HepG2 (cell line): ENCODE results near the gene CTRL. TPM values are rescaled to one million over a fixed set of nuclear protein-coding genes. Genes with fewer than 3 reads are reported as not detected.

Experiments used
- BHLHE40 ChIP-seq: IDR thresholded peaks from 2 replicates; pipeline ENCODE4 v1.6.1; 2011; ENCODE audit warnings: low read length, improper control_type of control experiment
- FOXO1 ChIP-seq: sonication (generic); formaldehyde crosslinking; IDR thresholded peaks from 2 replicates; pipeline ENCODE4 v1.4.0; 2020; ENCODE audit warnings: missing genetic modification reagents
- HNF4G ChIP-seq, 2 experiments: sonication (generic) in 1 of 2; formaldehyde crosslinking in 1 of 2; IDR thresholded peaks; 2 replicates each; pipeline versions ENCODE4 v1.4.0 to v1.6.1; 2011 to 2020; ENCODE audit warnings: borderline replicate concordance in 2 of 2, low read depth in 2 of 2, mild to moderate bottlenecking in 2 of 2, low read length in 1 of 2, missing genetic modification reagents in 1 of 2, moderate library complexity in 1 of 2
- HOXA5 ChIP-seq: sonication (generic); formaldehyde crosslinking; IDR thresholded peaks from 2 replicates; pipeline ENCODE4 v1.4.0; 2020; ENCODE audit warnings: missing genetic modification reagents
- KDM3A ChIP-seq: IDR thresholded peaks from 2 replicates; pipeline ENCODE4 v1.6.1; 2018; ENCODE audit warnings: low read depth, missing compliant biosample characterization
- NBN ChIP-seq: fragments of 450-650 bp; conservative IDR thresholded peaks from 2 replicates; pipeline ENCODE4 v1.6.1; 2017
- NONO ChIP-seq, 2 experiments: fragments of 450-650 bp in 1 of 2; sonication (generic) in 1 of 2; formaldehyde crosslinking in 1 of 2; IDR thresholded peaks in 1 of 2; conservative IDR thresholded peaks in 1 of 2; 2 replicates each; pipeline versions ENCODE4 v1.6.1 to v1.8.0; 2017 to 2022; ENCODE audit warnings: mild to moderate bottlenecking in 1 of 2, missing genetic modification reagents in 1 of 2, moderate library complexity in 1 of 2
- SMAD9 ChIP-seq: sonication (generic); formaldehyde crosslinking; IDR thresholded peaks from 2 replicates; pipeline ENCODE4 v1.5.1; 2020; ENCODE audit warnings: mild to moderate bottlenecking, missing genetic modification reagents
- SOX13 ChIP-seq, 3 experiments: fragments of 450-650 bp in 1 of 3; sonication (generic) in 1 of 3; formaldehyde crosslinking in 1 of 3; IDR thresholded peaks in 2 of 3; conservative IDR thresholded peaks in 1 of 3; 2 replicates each; pipeline versions ENCODE4 v1.5.0 to v1.6.1; 2016 to 2020; ENCODE audit warnings: antibody characterized with exemption in 1 of 3, mild to moderate bottlenecking in 1 of 3, missing compliant biosample characterization in 1 of 3, missing genetic modification reagents in 1 of 3, moderate library complexity in 1 of 3
- TBX3 ChIP-seq: fragments of 450-650 bp; IDR thresholded peaks from 2 replicates; pipeline ENCODE4 v1.6.1; 2017; ENCODE audit warnings: antibody characterized with exemption, mild to moderate bottlenecking, inconsistent platforms, borderline replicate concordance
- XRCC5 ChIP-seq: fragments of 200-400 bp; formaldehyde crosslinking; optimal IDR thresholded peaks from 2 replicates; pipeline ENCODE3; 2017; ENCODE audit warnings: mild to moderate bottlenecking, low read length
- ZMYM2 ChIP-seq: sonication (generic); formaldehyde crosslinking; IDR thresholded peaks from 2 replicates; pipeline ENCODE4 v1.8.0; 2022; ENCODE audit warnings: mild to moderate bottlenecking, missing genetic modification reagents
- ZNF138 ChIP-seq: sonication (generic); formaldehyde crosslinking; IDR thresholded peaks from 2 replicates; pipeline ENCODE4 v1.5.0; 2020; ENCODE audit warnings: mild to moderate bottlenecking, low read depth, missing genetic modification reagents
- ZNF782 ChIP-seq: sonication (generic); formaldehyde crosslinking; IDR thresholded peaks from 2 replicates; pipeline ENCODE4 v1.4.0; 2020; ENCODE audit warnings: missing genetic modification reagents, mild to moderate bottlenecking, borderline replicate concordance
- ZNF792 ChIP-seq: IDR thresholded peaks from 2 replicates; pipeline ENCODE4 v1.6.1; 2016
- polyA plus RNA-seq, 8 experiments: library from polyadenylated mRNA; depleted of rRNA in 3 of 8; stranded (reverse) in 7 of 8; unstranded in 1 of 8; fragments of >200 nt; fragmentation: Illumina TruSeq in 4 of 8; extraction: Trizol in 4 of 8; gene quantifications; 2 replicates each; pipeline versions ENCODE4 v1.2.1 to v1.2.3, GENCODE V29; 2011 to 2016; ENCODE audit warnings: low read depth in 4 of 8, missing spikeins in 1 of 8, mixed read lengths in 1 of 8; ENCODE audit not compliant: insufficient read depth in 1 of 8
- total RNA-seq, 5 experiments: library from RNA; depleted of rRNA; stranded (reverse); fragments of >200 nt; fragmentation: Illumina TruSeq; extraction: Trizol; gene quantifications; 2 replicates each; pipeline ENCODE4 v1.2.3, GENCODE V29; 2016; ENCODE audit warnings: low read depth in 1 of 5
- TF ChIP-seq, protein P1 (sequence below): sonication (generic); formaldehyde crosslinking; IDR thresholded peaks from 2 replicates; pipeline ENCODE4 v1.8.0; 2022; ENCODE audit warnings: mild to moderate bottlenecking, missing genetic modification reagents
- TF ChIP-seq, protein P2 (sequence below): sonication (generic); formaldehyde crosslinking; IDR thresholded peaks from 2 replicates; pipeline ENCODE4; 2020; ENCODE audit warnings: missing genetic modification reagents, mild to moderate bottlenecking, borderline replicate concordance
- TF ChIP-seq, protein P3 (sequence below): sonication (generic); formaldehyde crosslinking; IDR thresholded peaks from 2 replicates; pipeline ENCODE4 v1.4.0; 2020; ENCODE audit warnings: low read depth, mild to moderate bottlenecking, missing genetic modification reagents
- TF ChIP-seq, protein P4 (sequence below): sonication (generic); formaldehyde crosslinking; IDR thresholded peaks from 2 replicates; pipeline ENCODE4 v1.8.0; 2023; ENCODE audit warnings: mild to moderate bottlenecking, missing genetic modification reagents
- TF ChIP-seq, protein P5 (sequence below): sonication (generic); formaldehyde crosslinking; IDR thresholded peaks from 2 replicates; pipeline ENCODE4 v1.5.1; 2020; ENCODE audit warnings: mild to moderate bottlenecking, moderate library complexity, missing genetic modification reagents

CTRL gene
- total and polyA plus RNA-seq, 2 of the 13 experiments (the other 11 are each of a cell fraction or from before 2014, with no cell fraction given) = 1.9 to 2.7 TPM

DNA sequence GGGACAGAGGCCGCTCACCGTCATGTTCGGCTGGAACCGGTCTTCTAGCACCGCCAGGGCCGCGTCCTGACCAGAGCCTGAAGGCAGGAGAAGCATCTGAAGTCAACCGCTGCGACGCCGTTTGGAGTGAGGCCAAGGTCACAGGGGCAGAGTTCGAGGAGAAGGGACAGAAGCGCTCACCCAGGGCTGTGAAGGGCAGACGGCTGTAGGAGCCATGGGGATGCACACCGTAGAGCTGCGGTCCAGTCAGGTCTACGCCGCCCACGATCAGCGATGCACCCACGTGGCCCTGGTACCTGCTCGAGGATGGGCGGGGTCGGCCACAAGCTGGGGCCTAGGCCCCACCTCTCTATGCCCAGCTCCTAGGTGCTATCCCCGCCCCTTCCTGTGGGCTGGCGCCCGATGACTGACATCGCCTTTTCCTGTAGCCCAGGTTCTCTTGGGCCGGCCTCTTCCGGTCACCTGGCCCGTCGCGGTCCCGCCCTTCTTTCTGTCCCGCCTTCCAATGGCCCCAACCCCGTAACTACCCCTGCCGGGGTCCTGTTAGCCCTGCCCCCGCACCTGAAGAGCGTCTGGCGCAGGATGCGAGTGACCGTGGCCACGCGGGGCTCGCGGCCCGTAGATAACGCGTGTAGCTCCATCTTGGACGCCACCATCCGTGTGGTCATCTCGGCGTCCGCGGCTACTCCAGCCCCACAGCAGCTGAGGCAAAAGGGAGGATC, 3.9 kb upstream of the CTRL start (continued):
- TF ChIP-seq, protein P1, sequence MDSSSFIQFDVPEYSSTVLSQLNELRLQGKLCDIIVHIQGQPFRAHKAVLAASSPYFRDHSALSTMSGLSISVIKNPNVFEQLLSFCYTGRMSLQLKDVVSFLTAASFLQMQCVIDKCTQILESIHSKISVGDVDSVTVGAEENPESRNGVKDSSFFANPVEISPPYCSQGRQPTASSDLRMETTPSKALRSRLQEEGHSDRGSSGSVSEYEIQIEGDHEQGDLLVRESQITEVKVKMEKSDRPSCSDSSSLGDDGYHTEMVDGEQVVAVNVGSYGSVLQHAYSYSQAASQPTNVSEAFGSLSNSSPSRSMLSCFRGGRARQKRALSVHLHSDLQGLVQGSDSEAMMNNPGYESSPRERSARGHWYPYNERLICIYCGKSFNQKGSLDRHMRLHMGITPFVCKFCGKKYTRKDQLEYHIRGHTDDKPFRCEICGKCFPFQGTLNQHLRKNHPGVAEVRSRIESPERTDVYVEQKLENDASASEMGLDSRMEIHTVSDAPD = peak; percentile 59; the same call in 1 of the 2 replicates
- TF ChIP-seq ZNF138 (CRISPR knock-in tag) (no peak), ZNF792 (CRISPR knock-in tag) (peak; percentile 26; the same call in 1 of the 2 replicates), FOXO1 (CRISPR knock-in tag) (no peak), ZMYM2 (CRISPR knock-in tag) (0 out of 2 replicates have a peak, but pooled peaks have one; percentile 47), HNF4G (IDR thresholded peaks at IDR 0.05; ENCODE audit: borderline replicate concordance, low read depth, low read length) (no peak), HNF4G (CRISPR knock-in tag; IDR thresholded peaks at IDR 0.05; ENCODE audit: borderline replicate concordance, low read depth) (0 out of 2 replicates have a peak, but pooled peaks have one; percentile 15), KDM3A (peak; percentile 76), SMAD9 (CRISPR knock-in tag) (no peak), NBN (no peak), BHLHE40 (no peak; the same call in 1 of the 2 replicates), NONO (IDR thresholded peaks at IDR 0.05) (no peak), NONO (CRISPR knock-in tag; conservative IDR thresholded peaks at IDR 0.05) (peak; percentile 73), XRCC5 (peak; percentile 78), HOXA5 (CRISPR knock-in tag) (peak; percentile 75; the same call in 1 of the 2 replicates), TBX3 (no peak), SOX13 (IDR thresholded peaks at IDR 0.05) (no peak), SOX13 (CRISPR knock-in tag; conservative IDR thresholded peaks at IDR 0.05 in 1 of 2, IDR thresholded peaks at IDR 0.05 in 1 of 2) (0 out of 4 replicates have a peak, but pooled peaks of 1 of the 2 experiments have one; percentile 9), ZNF782 (CRISPR knock-in tag) (peak; percentile 80; the same call in 1 of the 2 replicates)
- TF ChIP-seq, protein P2, sequence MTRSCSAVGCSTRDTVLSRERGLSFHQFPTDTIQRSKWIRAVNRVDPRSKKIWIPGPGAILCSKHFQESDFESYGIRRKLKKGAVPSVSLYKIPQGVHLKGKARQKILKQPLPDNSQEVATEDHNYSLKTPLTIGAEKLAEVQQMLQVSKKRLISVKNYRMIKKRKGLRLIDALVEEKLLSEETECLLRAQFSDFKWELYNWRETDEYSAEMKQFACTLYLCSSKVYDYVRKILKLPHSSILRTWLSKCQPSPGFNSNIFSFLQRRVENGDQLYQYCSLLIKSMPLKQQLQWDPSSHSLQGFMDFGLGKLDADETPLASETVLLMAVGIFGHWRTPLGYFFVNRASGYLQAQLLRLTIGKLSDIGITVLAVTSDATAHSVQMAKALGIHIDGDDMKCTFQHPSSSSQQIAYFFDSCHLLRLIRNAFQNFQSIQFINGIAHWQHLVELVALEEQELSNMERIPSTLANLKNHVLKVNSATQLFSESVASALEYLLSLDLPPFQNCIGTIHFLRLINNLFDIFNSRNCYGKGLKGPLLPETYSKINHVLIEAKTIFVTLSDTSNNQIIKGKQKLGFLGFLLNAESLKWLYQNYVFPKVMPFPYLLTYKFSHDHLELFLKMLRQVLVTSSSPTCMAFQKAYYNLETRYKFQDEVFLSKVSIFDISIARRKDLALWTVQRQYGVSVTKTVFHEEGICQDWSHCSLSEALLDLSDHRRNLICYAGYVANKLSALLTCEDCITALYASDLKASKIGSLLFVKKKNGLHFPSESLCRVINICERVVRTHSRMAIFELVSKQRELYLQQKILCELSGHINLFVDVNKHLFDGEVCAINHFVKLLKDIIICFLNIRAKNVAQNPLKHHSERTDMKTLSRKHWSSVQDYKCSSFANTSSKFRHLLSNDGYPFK (CRISPR knock-in tag) = peak; percentile 81; the same call in 1 of the 2 replicates
- TF ChIP-seq, protein P3, sequence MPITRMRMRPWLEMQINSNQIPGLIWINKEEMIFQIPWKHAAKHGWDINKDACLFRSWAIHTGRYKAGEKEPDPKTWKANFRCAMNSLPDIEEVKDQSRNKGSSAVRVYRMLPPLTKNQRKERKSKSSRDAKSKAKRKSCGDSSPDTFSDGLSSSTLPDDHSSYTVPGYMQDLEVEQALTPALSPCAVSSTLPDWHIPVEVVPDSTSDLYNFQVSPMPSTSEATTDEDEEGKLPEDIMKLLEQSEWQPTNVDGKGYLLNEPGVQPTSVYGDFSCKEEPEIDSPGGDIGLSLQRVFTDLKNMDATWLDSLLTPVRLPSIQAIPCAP (CRISPR knock-in tag) = no peak
- TF ChIP-seq, protein P4, sequence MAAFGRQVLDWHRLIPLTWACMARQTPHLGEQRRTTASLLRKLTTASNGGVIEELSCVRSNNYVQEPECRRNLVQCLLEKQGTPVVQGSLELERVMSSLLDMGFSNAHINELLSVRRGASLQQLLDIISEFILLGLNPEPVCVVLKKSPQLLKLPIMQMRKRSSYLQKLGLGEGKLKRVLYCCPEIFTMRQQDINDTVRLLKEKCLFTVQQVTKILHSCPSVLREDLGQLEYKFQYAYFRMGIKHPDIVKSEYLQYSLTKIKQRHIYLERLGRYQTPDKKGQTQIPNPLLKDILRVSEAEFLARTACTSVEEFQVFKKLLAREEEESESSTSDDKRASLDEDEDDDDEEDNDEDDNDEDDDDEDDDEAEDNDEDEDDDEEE (CRISPR knock-in tag) = peak; percentile 98; the same call in 1 of the 2 replicates
- TF ChIP-seq, protein P5, sequence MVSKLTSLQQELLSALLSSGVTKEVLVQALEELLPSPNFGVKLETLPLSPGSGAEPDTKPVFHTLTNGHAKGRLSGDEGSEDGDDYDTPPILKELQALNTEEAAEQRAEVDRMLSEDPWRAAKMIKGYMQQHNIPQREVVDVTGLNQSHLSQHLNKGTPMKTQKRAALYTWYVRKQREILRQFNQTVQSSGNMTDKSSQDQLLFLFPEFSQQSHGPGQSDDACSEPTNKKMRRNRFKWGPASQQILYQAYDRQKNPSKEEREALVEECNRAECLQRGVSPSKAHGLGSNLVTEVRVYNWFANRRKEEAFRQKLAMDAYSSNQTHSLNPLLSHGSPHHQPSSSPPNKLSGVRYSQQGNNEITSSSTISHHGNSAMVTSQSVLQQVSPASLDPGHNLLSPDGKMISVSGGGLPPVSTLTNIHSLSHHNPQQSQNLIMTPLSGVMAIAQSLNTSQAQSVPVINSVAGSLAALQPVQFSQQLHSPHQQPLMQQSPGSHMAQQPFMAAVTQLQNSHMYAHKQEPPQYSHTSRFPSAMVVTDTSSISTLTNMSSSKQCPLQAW (CRISPR knock-in tag) = peak; percentile 92
